Parathyroid adenoma (tissue), 2 donors: ENCODE data around the gene RYR3.

Source experiments
- H2AFZ ChIP-seq: fragments of 300-600 bp; sonication (generic); one replicate; pipeline ENCODE4 v1.7.0; 2017; ENCODE audit warnings: antibody characterized with exemption, mild to moderate bottlenecking
- H3K27ac ChIP-seq: fragments of 300-600 bp; sonication (generic); one replicate; pipeline ENCODE4 v1.7.0; 2017
- H3K27me3 ChIP-seq: fragments of 300-600 bp; sonication (generic); one replicate; pipeline ENCODE4 v1.7.0; 2017; ENCODE audit warnings: low read length; ENCODE audit not compliant: control insufficient read depth, insufficient read depth
- H3K36me3 ChIP-seq: fragments of 300-600 bp; sonication (generic); one replicate; pipeline ENCODE4 v1.7.0; 2017; ENCODE audit warnings: low read length; ENCODE audit not compliant: control insufficient read depth, insufficient read depth
- H3K4me1 ChIP-seq: fragments of 300-600 bp; sonication (generic); one replicate; pipeline ENCODE4 v1.7.0; 2017; ENCODE audit warnings: control low read depth
- H3K4me2 ChIP-seq: fragments of 300-600 bp; sonication (generic); one replicate; pipeline ENCODE4 v1.7.0; 2017; ENCODE audit warnings: low read length
- H3K4me3 ChIP-seq: fragments of 300-600 bp; sonication (generic); one replicate; pipeline ENCODE4 v1.7.0; 2017; ENCODE audit warnings: low read depth, low read length
- H3K79me2 ChIP-seq: fragments of 300-600 bp; sonication (generic); one replicate; pipeline ENCODE4 v1.7.0; 2017; ENCODE audit warnings: control low read depth
- H3K9ac ChIP-seq: fragments of 300-600 bp; sonication (generic); one replicate; pipeline ENCODE4 v1.7.0; 2017; ENCODE audit warnings: mild to moderate bottlenecking
- H3K9me3 ChIP-seq: fragments of 300-600 bp; sonication (generic); one replicate; pipeline ENCODE4 v1.7.0; 2017; ENCODE audit warnings: low read length; ENCODE audit not compliant: control insufficient read depth
- TF ChIP-seq, protein P1 (sequence below): fragments of 300-600 bp; sonication (generic); IDR thresholded peaks from one replicate; pipeline ENCODE4 v1.7.0; 2017; ENCODE audit warnings: antibody characterized with exemption, mild to moderate bottlenecking
- donor health status: primary hyperparathyroidism.

Gene RYR3

DNA sequence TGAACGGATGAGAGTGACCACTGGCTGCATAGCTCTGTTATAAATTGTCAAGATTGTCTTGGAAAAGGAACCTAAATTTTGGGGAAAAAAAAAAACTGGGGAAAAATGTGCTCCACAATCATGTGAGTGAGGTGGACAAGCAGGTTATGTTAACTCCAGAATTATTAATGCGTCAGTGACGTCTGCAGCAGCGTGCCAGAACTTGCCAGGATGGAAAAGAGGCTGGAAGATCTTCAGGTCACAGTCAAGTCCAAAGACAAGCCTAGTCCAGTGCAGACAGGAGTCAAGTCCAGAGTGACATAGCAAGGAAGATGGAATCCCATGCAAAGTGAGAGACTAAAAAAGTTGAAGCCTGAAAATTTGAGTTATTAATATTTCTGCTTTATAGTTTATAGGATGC is 140.6 kb downstream of the RYR3 start:
- Histone ChIP-seq H3K4me1 (no peaks in the 10 kb centered on the region), H3K27ac (no peak overlapping the region), H3K9ac (no peak overlapping the region), H3K36me3 (no peaks in the 10 kb centered on the region), H3K27me3 (no peaks in the 10 kb centered on the region), H3K9me3 (no peaks in the 10 kb centered on the region), H3K4me3 (no peak overlapping the region), H2AFZ (no peak overlapping the region), H3K79me2 (no peaks in the 10 kb centered on the region), H3K4me2 (no peak overlapping the region)
- TF ChIP-seq, protein P1, sequence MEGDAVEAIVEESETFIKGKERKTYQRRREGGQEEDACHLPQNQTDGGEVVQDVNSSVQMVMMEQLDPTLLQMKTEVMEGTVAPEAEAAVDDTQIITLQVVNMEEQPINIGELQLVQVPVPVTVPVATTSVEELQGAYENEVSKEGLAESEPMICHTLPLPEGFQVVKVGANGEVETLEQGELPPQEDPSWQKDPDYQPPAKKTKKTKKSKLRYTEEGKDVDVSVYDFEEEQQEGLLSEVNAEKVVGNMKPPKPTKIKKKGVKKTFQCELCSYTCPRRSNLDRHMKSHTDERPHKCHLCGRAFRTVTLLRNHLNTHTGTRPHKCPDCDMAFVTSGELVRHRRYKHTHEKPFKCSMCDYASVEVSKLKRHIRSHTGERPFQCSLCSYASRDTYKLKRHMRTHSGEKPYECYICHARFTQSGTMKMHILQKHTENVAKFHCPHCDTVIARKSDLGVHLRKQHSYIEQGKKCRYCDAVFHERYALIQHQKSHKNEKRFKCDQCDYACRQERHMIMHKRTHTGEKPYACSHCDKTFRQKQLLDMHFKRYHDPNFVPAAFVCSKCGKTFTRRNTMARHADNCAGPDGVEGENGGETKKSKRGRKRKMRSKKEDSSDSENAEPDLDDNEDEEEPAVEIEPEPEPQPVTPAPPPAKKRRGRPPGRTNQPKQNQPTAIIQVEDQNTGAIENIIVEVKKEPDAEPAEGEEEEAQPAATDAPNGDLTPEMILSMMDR: no peak

DNA sequence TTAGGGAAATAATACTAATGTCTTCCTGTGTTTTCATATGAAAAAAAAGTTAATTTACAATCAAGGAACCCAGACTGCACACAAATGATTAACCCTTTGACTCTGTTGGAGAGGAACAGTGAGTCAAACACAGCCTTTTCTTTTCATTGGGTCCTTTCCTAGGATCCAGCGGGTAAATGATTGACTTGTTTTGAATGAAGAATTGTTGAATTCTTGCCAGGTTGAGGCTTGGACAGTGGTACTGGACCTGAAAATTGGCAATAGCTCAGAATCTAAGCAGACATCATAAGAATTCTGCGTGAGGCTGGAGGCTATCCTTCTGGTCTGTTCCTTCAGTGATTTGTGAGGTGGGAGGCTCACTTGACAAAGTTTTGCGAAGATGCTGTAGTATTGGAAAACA is 143.0 kb downstream of the RYR3 start:
- Histone ChIP-seq H3K79me2 (no peaks in the 10 kb centered on the region), H3K27ac (no peak overlapping the region), H3K4me2 (no peak overlapping the region), H3K4me1 (no peaks in the 10 kb centered on the region), H3K27me3 (no peaks in the 10 kb centered on the region), H3K36me3 (no peaks in the 10 kb centered on the region), H3K9me3 (no peaks in the 10 kb centered on the region), H3K4me3 (no peak overlapping the region), H2AFZ (no peak overlapping the region), H3K9ac (no peak overlapping the region)
- TF ChIP-seq, protein P1: no peak

DNA sequence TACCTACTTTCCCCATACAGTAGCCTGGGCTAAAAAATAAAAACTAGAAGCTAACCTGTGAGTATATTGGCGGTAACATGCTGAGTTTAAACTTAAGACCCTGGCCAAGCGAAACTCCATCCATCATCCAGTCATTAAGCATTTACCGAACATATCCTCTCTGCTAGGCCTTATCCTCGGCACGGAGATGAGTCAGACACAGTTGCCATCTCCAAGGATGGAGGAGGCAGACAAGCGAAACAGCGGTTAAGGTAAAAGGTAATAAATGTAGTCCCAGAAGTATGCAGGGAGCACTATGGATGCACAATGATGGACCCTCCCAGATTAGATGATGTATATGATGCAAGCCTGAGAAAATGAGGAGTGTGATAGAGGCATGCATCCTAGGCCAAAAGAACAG is 143.6 kb downstream of the RYR3 start:
- no peaks in the 10 kb centered on the region for H3K9me3 ChIP-seq

DNA sequence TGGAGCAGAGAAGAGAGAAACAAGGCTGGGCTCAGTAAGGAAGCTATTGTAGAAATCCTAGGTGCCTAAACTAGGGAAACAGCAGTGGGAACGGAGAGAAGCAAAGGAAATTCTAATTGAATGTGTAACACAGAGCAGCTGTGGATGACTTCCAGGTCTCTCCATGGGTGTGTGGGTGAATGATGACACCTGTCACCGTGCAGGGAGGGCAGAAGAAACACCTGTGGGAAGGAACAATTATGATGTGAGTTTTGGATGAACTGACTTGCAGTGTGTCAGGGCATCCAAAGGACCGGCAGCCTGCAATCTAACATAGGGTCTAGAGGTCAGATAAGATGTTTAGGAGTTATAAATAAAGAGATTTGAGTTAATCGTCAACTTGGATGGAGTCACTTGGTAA is 144.2 kb downstream of the RYR3 start:
- no peaks in the 10 kb centered on the region for H3K4me1 ChIP-seq
- H3K4me2 ChIP-seq: no peak overlapping the region
- no peaks in the 10 kb centered on the region for H3K27me3 ChIP-seq
- TF ChIP-seq, protein P1: no peak
- H3K4me3 ChIP-seq: no peak overlapping the region
- no peaks in the 10 kb centered on the region for H3K79me2 ChIP-seq
- no peaks in the 10 kb centered on the region for H3K9me3 ChIP-seq
- no peaks in the 10 kb centered on the region for H3K36me3 ChIP-seq
- no peak overlapping the region for H3K9ac ChIP-seq
- H2AFZ ChIP-seq: no peak overlapping the region
- H3K27ac ChIP-seq: no peak overlapping the region

More for the DNA sequence above, 143.6 kb downstream of the RYR3 start:
- Histone ChIP-seq H3K27me3 (no peaks in the 10 kb centered on the region), H3K79me2 (no peaks in the 10 kb centered on the region), H3K27ac (no peak overlapping the region), H3K4me2 (no peak overlapping the region), H3K4me3 (no peak overlapping the region), H3K4me1 (no peaks in the 10 kb centered on the region), H3K36me3 (no peaks in the 10 kb centered on the region), H2AFZ (no peak overlapping the region), H3K9ac (no peak overlapping the region)
- TF ChIP-seq, protein P1: no peak

DNA sequence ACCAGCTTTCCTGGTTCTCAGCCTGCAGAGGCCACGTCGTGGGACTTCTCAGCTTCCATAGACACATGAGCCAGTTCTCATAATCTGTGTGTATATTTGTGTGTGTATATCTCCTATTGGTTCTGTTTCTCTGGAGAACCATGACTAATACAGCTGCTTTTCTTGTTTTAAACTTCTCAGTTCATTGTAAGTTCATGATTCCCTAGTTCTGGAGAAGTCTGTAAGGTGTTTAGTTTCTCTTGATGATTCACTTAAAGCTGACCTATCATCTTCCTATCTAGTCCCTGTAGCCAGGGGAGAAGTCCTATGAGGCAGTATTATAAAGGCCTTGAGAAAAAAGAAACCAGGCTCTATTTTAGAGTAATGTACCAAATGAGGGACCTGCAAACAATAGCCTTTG is 147.7 kb downstream of the RYR3 start:
- Histone ChIP-seq H3K36me3 (no peaks in the 10 kb centered on the region), H3K9me3 (no peaks in the 10 kb centered on the region), H3K79me2 (no peaks in the 10 kb centered on the region), H3K4me2 (no peak overlapping the region), H2AFZ (no peak overlapping the region), H3K4me1 (no peaks in the 10 kb centered on the region), H3K9ac (no peak overlapping the region), H3K27me3 (no peaks in the 10 kb centered on the region), H3K27ac (no peak overlapping the region), H3K4me3 (no peak overlapping the region)
- TF ChIP-seq, protein P1: no peak
